ENCODE results near the gene PEAR1.

DNA sequence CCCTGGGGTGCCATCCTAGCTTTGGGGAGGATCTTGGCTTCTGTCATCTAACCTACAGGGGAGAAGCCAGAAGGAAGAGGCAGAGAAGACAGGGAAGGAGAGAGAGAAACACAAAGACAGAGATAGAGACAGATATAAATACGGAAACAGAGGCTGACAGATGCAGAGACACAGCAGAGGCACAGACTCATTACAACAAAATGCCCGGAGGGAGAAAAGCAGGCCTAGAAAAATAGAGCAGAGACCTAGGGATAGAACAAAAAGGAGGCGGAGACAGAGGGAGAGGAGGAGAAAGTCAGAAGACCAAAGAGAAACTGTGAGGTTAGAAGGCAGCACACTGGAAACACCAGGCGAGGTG lies 1.9 kb downstream of the PEAR1 start:
- TF ChIP-seq, protein P1, sequence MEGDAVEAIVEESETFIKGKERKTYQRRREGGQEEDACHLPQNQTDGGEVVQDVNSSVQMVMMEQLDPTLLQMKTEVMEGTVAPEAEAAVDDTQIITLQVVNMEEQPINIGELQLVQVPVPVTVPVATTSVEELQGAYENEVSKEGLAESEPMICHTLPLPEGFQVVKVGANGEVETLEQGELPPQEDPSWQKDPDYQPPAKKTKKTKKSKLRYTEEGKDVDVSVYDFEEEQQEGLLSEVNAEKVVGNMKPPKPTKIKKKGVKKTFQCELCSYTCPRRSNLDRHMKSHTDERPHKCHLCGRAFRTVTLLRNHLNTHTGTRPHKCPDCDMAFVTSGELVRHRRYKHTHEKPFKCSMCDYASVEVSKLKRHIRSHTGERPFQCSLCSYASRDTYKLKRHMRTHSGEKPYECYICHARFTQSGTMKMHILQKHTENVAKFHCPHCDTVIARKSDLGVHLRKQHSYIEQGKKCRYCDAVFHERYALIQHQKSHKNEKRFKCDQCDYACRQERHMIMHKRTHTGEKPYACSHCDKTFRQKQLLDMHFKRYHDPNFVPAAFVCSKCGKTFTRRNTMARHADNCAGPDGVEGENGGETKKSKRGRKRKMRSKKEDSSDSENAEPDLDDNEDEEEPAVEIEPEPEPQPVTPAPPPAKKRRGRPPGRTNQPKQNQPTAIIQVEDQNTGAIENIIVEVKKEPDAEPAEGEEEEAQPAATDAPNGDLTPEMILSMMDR (IDR thresholded peaks at IDR 0.05): no peak
- no peak for TF ChIP-seq POLR2A (IDR thresholded peaks at IDR 0.05)
- no peak for TF ChIP-seq POLR2AphosphoS5 (IDR thresholded peaks at IDR 0.05)
- TF ChIP-seq EP300 (IDR thresholded peaks at IDR 0.05): no peak
